ENCODE data around the gene OR11H12. TPM values are rescaled to one million over a fixed set of nuclear protein-coding genes. Genes with fewer than 3 reads are reported as not detected.

The OR11H12 gene, protein sequence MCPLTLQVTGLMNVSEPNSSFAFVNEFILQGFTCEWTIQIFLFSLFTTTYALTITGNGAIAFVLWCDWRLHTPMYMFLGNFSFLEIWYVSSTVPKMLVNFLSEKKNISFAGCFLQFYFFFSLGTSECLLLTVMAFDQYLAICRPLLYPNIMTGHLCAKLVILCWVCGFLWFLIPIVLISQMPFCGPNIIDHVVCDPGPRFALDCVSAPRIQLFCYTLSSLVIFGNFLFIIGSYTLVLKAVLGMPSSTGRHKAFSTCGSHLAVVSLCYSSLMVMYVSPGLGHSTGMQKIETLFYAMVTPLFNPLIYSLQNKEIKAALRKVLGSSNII
- not detected in 2 replicates for total RNA-seq

DNA sequence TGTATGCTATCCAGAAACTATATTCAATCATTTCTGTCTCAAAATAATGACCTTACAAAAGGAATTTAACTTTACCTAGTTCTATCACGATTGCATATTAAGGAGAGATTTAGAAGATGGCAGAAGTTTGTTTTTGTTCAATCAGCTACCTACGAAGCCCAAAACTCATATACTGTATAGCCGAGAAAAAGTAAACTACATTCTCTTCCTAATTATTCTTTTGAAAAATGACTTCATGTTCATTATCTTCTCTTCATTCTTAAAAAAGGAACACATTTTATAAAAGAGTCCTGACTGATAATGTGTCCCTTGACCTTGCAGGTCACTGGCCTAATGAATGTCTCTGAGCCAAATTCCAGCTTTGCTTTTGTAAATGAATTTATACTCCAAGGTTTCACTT, at the start of gene OR11H12:
TSS of gene OR11H12 (plus strand) at position 301 of the 400 bp plus-strand sequence. CDS start at position 301, 0 bp downstream.

Small RNA genes within 50 kb of the gene (small RNA-seq; reads per million reads assigned to genes)
- gene CR383656.6 (not detected), gene CR383656.7 (not detected), gene CR383656.9 (not detected)

Data from hair follicle dermal papilla cell (primary cell).